BJ (cell line): ENCODE data around the gene MYO10. TPM values are rescaled to one million over a fixed set of nuclear protein-coding genes. Genes with fewer than 3 reads are reported as not detected.

Experiments used
- CTCF ChIA-PET: fragments of 350-600 bp; formaldehyde crosslinking; extraction: SDS; loops from one replicate; lab custom pipeline; 2021; ENCODE audit warnings: antibody characterized with exemption, inconsistent platforms; lab: Yijun Ruan, JAX
- POLR2A ChIA-PET: fragments of 300-600 bp; sonication (Branson Sonifier 250); formaldehyde crosslinking; extraction: SDS; loops from one replicate; lab custom pipeline; 2021; ENCODE audit warnings: antibody characterized with exemption; lab: Charles Lee
- DNase-seq: peaks from one replicate; pipeline ENCODE4 v3.0.0-alpha.2; 2011; ENCODE audit warnings: low read depth
- H3K27me3 ChIP-seq: 2 replicates; pipeline ENCODE4 v1.6.0; 2011; ENCODE audit warnings: low read length; ENCODE audit not compliant: control insufficient read depth, insufficient read depth
- H3K36me3 ChIP-seq: 2 replicates; pipeline ENCODE4 v1.5.1; 2011; ENCODE audit warnings: low read length; ENCODE audit not compliant: control insufficient read depth, insufficient read depth
- H3K4me3 ChIP-seq: 2 replicates; pipeline ENCODE4 v1.5.1; 2011; ENCODE audit warnings: low read depth, mild to moderate bottlenecking, control low read depth, low read length
- polyA plus RNA-seq: library from polyadenylated mRNA; depleted of rRNA; stranded (reverse); fragments of >200 nt; gene quantifications from 2 replicates; pipeline ENCODE4 v1.2.3, GENCODE V29; 2011
- TF ChIP-seq, protein P1 (sequence below): IDR thresholded peaks from 2 replicates; pipeline ENCODE4 v1.5.1; 2011; ENCODE audit warnings: low read depth, mild to moderate bottlenecking, control low read depth, inconsistent platforms, low read length, moderate library complexity; ENCODE audit not compliant: insufficient read depth

Gene MYO10
- polyA plus RNA-seq, 1 experiment = 17.1 TPM

GRCh38 chr5:16704945-16705344, 231.1 kb downstream of the MYO10 start:
- ChIA-PET CTCF (interaction anchor here (1.4 kb wide), 1 partner anchor 14 kb away, joined by 3 read pairs; no protein-coding TSS in a partner anchor), POLR2A (no interaction called here)
- TF ChIP-seq, protein P1, sequence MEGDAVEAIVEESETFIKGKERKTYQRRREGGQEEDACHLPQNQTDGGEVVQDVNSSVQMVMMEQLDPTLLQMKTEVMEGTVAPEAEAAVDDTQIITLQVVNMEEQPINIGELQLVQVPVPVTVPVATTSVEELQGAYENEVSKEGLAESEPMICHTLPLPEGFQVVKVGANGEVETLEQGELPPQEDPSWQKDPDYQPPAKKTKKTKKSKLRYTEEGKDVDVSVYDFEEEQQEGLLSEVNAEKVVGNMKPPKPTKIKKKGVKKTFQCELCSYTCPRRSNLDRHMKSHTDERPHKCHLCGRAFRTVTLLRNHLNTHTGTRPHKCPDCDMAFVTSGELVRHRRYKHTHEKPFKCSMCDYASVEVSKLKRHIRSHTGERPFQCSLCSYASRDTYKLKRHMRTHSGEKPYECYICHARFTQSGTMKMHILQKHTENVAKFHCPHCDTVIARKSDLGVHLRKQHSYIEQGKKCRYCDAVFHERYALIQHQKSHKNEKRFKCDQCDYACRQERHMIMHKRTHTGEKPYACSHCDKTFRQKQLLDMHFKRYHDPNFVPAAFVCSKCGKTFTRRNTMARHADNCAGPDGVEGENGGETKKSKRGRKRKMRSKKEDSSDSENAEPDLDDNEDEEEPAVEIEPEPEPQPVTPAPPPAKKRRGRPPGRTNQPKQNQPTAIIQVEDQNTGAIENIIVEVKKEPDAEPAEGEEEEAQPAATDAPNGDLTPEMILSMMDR = no peak
- no peak for DNase-seq
- Histone ChIP-seq H3K36me3 (peaks cover 37% of the 10 kb centered on the region), H3K27me3 (no peaks in the 10 kb centered on the region), H3K4me3 (no peak overlapping the region)

GRCh38 chr5:16702964-16703363, 233.1 kb downstream of the MYO10 start:
- POLR2A ChIA-PET = no interaction called here
- CTCF ChIA-PET = no interaction called here
- TF ChIP-seq, protein P1 = no peak
- no peak for DNase-seq
- Histone ChIP-seq H3K36me3 (peaks cover 34% of the 10 kb centered on the region), H3K4me3 (no peak overlapping the region), H3K27me3 (no peaks in the 10 kb centered on the region)

DNA sequence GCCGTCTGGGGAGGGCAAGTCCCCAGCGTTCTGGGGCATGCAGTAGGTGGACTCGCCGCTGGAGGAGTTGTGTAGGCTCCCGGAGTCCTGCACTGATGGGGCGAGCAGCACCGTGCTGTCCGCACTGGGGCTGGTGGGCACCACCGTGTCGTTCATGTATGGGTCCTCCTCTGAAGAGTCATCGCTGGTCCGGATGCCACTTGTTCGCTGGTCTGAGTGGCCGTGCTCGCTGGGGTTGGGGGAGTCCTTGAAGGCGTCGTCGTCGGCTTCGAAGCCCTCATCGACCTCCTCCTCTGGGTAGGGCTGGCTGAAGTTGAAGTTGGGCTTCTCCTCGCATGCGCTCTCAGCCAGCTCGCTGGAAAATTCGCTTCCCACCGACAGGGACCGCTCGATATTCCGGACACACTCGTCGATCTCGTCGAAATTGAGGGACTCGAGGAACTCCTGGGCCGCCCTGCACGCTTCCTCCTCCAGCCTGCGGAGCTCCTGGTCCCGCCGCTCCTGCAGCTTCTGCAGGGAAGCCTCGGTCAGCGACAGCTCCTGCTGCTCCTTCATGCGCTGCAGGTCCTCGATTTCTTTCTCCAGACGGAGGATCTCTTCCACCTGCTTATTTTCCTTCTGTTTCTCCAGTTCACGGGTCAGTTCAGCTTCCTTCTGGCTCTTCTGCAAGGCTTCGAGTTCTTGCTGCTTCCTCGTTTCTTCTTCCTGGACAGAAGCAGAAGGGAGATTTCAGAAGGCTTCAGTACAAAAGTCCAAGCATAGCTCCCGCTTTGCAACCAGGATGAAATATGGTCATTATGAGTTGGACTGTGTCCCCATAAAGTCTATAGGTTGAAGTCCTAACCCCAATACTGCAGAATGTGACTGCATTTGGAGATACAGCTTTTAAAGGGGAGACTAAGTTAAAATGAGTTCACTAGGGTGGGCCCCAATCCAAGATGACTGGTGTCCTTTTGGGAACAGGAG, 234.7 kb downstream of the MYO10 start:
- TF ChIP-seq, protein P1 = no peak
- ChIA-PET POLR2A (no interaction called here), CTCF (interaction anchor here (0.9 to 1.9 kb wide), 2 partner anchors 10 to 489 kb away, joined by 3 to 6 read pairs; no protein-coding TSS in a partner anchor)
- H3K36me3 ChIP-seq = peaks cover 29% of the 10 kb centered on the region
- H3K27me3 ChIP-seq = no peaks in the 10 kb centered on the region
- H3K4me3 ChIP-seq = no peak overlapping the region
- DNase-seq = no peak

DNA sequence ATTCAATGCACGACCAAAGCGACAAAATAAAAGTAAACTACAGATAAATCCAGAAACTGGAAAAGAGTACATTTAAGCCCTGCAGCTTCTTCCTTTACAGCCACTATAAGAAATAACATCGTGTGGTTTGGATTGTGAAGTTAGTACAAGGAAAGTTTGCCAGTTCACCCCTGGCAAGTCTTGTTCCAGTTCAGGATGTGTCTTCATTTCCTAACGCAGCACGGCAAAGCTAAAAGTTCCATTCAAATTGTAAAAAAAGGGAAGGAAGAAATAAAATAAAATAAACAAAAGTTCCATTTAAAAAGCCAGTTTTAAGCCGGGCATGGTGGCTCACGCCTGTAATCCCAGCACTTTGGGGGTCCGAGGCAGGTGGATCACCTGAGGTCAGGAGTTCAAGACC, 236.0 kb downstream of the MYO10 start:
- CTCF ChIA-PET = interaction anchor here (0.6 to 1.9 kb wide), 3 partner anchors 9 to 490 kb away, joined by 3 to 6 read pairs (median 3); no protein-coding TSS in a partner anchor
- no peaks in the 10 kb centered on the region for H3K27me3 ChIP-seq
- POLR2A ChIA-PET = no interaction called here
- TF ChIP-seq, protein P1 = no peak
- peaks cover 29% of the 10 kb centered on the region for H3K36me3 ChIP-seq
- DNase-seq = no peak
- no peak overlapping the region for H3K4me3 ChIP-seq

- ChIA-PET POLR2A (no interaction called here), CTCF (no interaction called here)
- peaks cover 13% of the 10 kb centered on the region for H3K36me3 ChIP-seq
These were observed 240.3 kb downstream of the MYO10 start for GRCh38 chr5:16695779-16696178.

More at GRCh38 chr5:16695779-16696178, 240.3 kb downstream of the MYO10 start:
- no peak overlapping the region for H3K4me3 ChIP-seq
- TF ChIP-seq, protein P1 = no peak
- no peaks in the 10 kb centered on the region for H3K27me3 ChIP-seq
- DNase-seq = no peak
